Fibroblast of villous mesenchyme (primary cell): ENCODE results near the gene MUL1. TPM values are rescaled to one million over a fixed set of nuclear protein-coding genes. Genes with fewer than 3 reads are reported as not detected.
"Not testable (repeated sequence)": the region's sequence is repeated elsewhere in the genome, so short reads cannot be mapped to it uniquely, and the experiment has no call there.

Experiments
- DNase-seq: peaks from one replicate; pipeline ENCODE4 v3.0.0-alpha.2; 2010; ENCODE audit warnings: low read depth
- H3K4me3 ChIP-seq: 2 replicates; pipeline ENCODE4 v1.5.1; 2011; ENCODE audit warnings: low read depth, mild to moderate bottlenecking, low read length
- total RNA-seq: library from RNA; depleted of rRNA; stranded (reverse); fragments of >200 nt; gene quantifications from 2 replicates; pipeline ENCODE4 v1.2.3, GENCODE V29; 2012
- TF ChIP-seq, protein P1 (sequence below): IDR thresholded peaks from 2 replicates; pipeline ENCODE4 v1.5.1; 2012; ENCODE audit warnings: low read depth, mild to moderate bottlenecking, low read length; ENCODE audit not compliant: insufficient read depth

The MUL1 gene
- total RNA-seq, 1 donor: 28.1 TPM

DNA sequence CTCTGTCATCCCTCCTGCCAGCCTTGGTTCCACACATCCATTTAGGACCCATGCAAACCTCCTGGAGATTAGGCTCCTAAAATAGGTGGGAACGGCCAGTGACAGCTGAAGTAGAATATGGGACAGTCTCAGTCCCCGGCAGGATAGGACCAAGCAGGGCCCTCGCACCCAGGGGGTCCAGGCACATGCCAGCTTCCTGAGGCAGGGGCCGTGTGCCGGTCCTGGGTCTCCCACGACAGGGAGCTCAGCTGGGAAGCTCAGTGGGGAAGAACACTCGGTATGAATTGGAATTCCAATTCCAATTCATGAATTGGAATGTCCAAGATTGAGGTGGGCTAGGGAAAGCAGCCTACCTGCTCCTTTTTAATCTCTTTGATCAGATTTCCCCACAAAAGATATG lies 9.8 kb downstream of the MUL1 start:
- TF ChIP-seq, protein P1, sequence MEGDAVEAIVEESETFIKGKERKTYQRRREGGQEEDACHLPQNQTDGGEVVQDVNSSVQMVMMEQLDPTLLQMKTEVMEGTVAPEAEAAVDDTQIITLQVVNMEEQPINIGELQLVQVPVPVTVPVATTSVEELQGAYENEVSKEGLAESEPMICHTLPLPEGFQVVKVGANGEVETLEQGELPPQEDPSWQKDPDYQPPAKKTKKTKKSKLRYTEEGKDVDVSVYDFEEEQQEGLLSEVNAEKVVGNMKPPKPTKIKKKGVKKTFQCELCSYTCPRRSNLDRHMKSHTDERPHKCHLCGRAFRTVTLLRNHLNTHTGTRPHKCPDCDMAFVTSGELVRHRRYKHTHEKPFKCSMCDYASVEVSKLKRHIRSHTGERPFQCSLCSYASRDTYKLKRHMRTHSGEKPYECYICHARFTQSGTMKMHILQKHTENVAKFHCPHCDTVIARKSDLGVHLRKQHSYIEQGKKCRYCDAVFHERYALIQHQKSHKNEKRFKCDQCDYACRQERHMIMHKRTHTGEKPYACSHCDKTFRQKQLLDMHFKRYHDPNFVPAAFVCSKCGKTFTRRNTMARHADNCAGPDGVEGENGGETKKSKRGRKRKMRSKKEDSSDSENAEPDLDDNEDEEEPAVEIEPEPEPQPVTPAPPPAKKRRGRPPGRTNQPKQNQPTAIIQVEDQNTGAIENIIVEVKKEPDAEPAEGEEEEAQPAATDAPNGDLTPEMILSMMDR: no peak
- H3K4me3 ChIP-seq: no peak overlapping the region
- DNase-seq: no peak

DNA sequence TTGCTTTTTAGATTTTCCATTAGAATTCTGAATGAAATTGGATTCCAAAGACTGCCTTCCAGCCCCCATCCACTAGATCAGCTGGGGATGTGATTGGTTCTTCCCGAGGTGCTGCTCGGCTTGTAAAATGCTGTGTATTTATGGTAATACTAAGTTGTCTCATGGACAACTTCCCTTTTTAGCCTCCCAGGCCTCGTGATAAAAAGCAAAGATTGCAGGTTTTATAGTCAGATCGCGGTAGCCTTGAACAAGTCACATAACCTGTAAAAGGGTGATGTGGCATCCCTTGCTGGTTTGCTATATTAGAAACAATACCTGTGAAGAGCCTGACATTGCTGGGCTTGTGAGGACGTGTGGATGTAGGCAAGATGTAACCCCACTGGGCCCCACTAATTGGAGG lies 10.4 kb downstream of the MUL1 start:
- no peak overlapping the region for H3K4me3 ChIP-seq
- TF ChIP-seq, protein P1: no peak
- no peak for DNase-seq

DNA sequence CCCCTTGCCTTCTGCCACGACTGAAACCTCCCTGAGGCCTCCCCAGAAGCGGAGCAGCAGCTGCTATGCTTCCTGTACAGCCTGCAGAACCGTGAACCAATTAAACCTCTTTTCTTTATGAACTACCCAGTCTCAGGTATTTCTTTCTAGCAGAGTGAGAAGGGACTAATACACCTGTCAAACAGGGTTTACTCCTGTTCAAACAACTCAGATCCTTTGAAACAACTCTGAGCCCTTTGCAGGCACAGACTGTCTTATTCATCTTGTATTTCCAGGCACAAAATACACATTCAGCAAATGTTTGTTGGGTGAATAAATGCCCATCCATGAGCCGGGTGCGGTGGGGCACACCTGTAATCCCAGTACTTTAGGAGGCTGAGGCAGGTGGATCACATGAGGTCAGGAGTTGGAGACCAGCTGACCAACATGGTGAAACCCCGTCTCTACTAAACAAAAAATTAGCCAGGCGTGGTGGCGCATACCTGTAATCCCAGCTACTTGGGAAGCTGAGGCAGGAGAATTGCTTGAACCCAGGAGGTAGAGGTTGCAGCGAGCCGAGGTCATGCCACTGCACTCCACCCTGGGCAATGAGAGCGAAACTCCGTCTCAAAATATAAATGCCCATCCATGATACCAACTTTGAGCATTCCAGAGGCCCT lies 11.1 kb downstream of the MUL1 start:
- not testable (repeated sequence) for DNase-seq, H3K4me3 ChIP-seq

DNA sequence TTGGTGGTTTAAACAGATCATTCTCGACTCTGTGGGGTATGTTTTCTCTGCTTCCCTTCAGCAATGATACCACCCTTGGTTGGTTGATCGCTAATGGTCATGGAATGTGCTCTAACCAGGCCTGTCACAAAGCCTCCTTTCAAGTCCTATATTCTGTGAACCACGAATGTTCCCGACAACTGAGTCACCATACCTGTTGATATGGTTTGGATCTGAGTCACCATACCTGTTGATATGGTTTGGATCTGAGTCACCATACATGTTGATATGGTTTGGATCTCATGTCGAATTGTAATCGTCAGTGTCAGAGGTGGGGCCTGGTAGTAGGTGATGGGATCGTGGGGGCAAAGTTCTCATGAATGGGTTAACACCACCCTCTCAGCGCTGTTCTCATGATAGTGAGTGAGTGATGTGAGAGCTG lies 11.7 kb downstream of the MUL1 start:
- TF ChIP-seq, protein P1: no peak
- no peak overlapping the region for H3K4me3 ChIP-seq
- DNase-seq: no peak

DNA sequence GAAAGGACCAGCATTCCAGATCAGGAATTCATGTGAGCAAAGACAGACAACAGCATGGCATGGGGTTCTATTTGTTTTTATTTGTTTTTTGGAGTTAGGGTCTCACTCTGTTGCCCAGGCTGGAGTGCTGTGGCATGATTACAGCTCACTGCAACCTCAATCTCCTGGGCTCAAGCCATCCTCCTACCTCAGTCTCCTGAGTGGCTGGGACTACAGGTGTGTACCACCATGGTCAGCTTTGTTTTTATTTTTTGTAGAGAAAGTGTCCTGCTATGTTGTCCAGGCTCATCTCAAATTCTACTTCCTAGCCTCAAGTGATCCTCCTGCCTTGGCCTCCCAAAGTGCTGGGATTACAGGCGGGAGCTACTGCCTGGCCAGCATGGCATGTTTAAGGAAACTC lies 12.3 kb downstream of the MUL1 start:
- TF ChIP-seq, protein P1: no peak
- DNase-seq: no peak
- H3K4me3 ChIP-seq: no peak overlapping the region

DNA sequence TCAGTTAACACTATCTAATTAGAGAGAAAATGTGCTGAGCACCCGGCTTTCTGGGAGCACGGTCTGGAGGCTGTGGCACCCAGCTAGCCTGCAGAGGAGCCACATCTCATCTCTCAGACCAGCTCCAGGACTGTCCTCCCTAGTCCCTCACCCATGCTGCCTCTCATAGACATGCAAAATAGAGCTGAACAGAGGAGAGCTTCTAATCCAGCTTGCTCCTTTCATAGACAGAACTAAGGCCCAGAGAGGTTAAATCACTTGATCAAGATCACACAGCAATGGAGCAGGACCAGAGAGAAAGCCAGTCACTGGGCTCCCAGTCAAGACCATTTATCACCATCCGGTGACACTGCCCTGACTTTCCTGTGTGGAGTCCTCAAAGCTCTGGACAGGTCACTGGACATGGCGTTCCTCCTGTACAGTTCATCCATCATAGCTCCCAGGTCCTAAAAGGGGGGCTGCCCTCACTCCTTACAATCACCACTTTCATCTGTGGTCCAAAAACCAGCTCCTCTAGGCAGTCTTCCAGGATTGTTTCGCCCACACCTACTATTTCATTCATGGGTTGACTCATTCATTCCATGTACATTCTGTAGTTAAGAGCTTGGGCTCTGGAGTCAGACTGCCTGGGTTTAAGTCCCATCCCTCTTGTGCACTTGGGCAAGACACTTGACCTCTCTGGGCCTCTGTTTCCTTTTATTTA lies 13.2 kb downstream of the MUL1 start:
- TF ChIP-seq, protein P1: no peak
- H3K4me3 ChIP-seq: no peak overlapping the region
- DNase-seq: peak; percentile 59

DNA sequence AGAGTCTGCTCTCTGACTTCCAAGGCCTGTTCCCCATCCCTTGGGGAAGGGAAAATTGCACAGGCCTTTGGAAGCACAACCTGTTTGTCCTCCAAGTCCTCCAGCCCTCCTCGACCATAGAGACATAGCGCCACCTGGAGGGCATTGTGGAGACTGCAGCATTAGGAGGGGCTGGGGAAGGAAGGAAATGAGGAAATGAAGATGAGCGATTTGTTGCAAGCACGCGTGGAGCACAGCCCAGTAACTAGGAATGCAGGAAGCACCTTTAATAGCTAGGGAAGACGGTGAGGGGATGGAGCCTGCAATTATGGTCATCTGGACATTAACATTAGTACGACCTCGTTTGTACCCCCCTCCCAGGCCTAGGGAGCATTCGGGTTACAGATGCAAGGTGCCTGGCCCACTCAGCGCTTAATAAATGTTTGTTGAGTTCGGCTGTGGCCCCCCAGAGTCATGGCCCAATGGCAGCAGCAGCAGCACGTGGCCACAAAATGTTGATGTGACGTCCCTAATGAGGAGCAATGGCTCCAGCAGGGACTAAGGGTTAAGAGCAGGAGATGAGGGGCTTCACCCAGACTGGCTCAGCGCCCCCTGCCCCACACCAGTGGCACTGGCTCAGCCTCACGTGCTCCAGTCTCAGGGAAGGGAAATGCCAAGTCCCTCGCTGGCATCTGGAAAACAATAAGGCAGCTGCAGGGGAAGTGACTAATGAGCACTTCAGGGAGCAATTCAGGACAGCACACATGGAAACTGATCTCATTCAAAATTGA lies 13.9 kb downstream of the MUL1 start:
- H3K4me3 ChIP-seq: no peak overlapping the region
- TF ChIP-seq, protein P1: peak; percentile 99
- peak; percentile 88 for DNase-seq
